Pulmonary artery endothelial cell (primary cell): ENCODE measurements around the gene UBE2Q1. TPM values are rescaled to one million over a fixed set of nuclear protein-coding genes. Genes with fewer than 3 reads are reported as not detected.

Experiments
- DNase-seq: peaks from one replicate; pipeline ENCODE4 v3.0.0-alpha.2; 2011; ENCODE audit warnings: low read depth, low spot score
- total RNA-seq: library from RNA; depleted of rRNA; stranded (reverse); fragments of >200 nt; gene quantifications from 2 replicates; pipeline ENCODE4 v1.2.3, GENCODE V29; 2014

The UBE2Q1 gene
- total RNA-seq, 1 donor from 2014 or later, result 34.9 TPM

- DNase-seq, result no peak
Observed at GRCh38 chr1:154577346-154578057, 19.0 kb upstream of the UBE2Q1 start.

GRCh38 chr1:154575951-154576566 lies 17.6 kb upstream of the UBE2Q1 start:
- DNase-seq, result no peak

GRCh38 chr1:154575147-154575927 lies 16.9 kb upstream of the UBE2Q1 start:
- no peak for DNase-seq

GRCh38 chr1:154574716-154575115 lies 16.3 kb upstream of the UBE2Q1 start:
- no peak for DNase-seq

- no peak for DNase-seq
Observed at GRCh38 chr1:154573168-154573510, 14.7 kb upstream of the UBE2Q1 start.

GRCh38 chr1:154572468-154573167 lies 14.2 kb upstream of the UBE2Q1 start:
- DNase-seq, result no peak

GRCh38 chr1:154571964-154572288 lies 13.5 kb upstream of the UBE2Q1 start:
- no peak for DNase-seq

- no peak for DNase-seq
Observed at GRCh38 chr1:154571244-154571963, 12.9 kb upstream of the UBE2Q1 start.

GRCh38 chr1:154568157-154568815 lies 9.8 kb upstream of the UBE2Q1 start:
- no peak for DNase-seq

GRCh38 chr1:154567386-154568156 lies 9.1 kb upstream of the UBE2Q1 start, which contains the start of gene CHRNB2:
CHRNB2 (plus strand) TSS chr1:154567778; CDS start chr1:154568045, 267 bp downstream.
- no peak for DNase-seq

- DNase-seq, result no peak
Observed at GRCh38 chr1:154565876-154566275, 7.4 kb upstream of the UBE2Q1 start.

GRCh38 chr1:154559466-154560044 lies 1.1 kb upstream of the UBE2Q1 start:
- DNase-seq, result peak; percentile 79

GRCh38 chr1:154558720-154559465 lies 431 bp upstream of the UBE2Q1 start:
- DNase-seq, result peak; percentile 96

GRCh38 chr1:154557248-154557938 lies 1.1 kb downstream of the UBE2Q1 start:
- DNase-seq, result no peak

- DNase-seq, result no peak
Observed at GRCh38 chr1:154556422-154556821, 2.0 kb downstream of the UBE2Q1 start.

GRCh38 chr1:154553056-154554030 lies 5.1 kb downstream of the UBE2Q1 start:
- DNase-seq, result no peak

GRCh38 chr1:154552036-154552435 lies 6.4 kb downstream of the UBE2Q1 start:
- DNase-seq, result no peak
